Activated CD4-positive, alpha-beta memory T cell treated with anti-CD3 and anti-CD28 coated beads for 36 hours (primary cell): ENCODE data around the gene TSPYL6. TPM values are rescaled to one million over a fixed set of nuclear protein-coding genes. Genes with fewer than 3 reads are reported as not detected.

Experiments
- CTCF ChIA-PET: fragments of 350-600 bp; sonication (Branson Sonifier 250); formaldehyde crosslinking; loops from one replicate; lab custom pipeline; 2021; ENCODE audit warnings: antibody characterized with exemption, inconsistent platforms; lab: Charles Lee
- POLR2A ChIA-PET: fragments of 350-600 bp; sonication (Branson Sonifier 250); formaldehyde crosslinking; loops from one replicate; lab custom pipeline; 2021; ENCODE audit warnings: antibody characterized with exemption; lab: Charles Lee
- DNase-seq: peaks from one replicate; pipeline ENCODE4 v3.0.0-alpha.2; 2020
- H3K27ac Mint-ChIP-seq: one replicate; pipeline ENCODE4 v1.8.0; 2021; ENCODE audit warnings: mixed read lengths
- H3K27me3 Mint-ChIP-seq: one replicate; pipeline ENCODE4 v1.8.0; 2021; ENCODE audit warnings: mixed read lengths
- H3K36me3 Mint-ChIP-seq: one replicate; pipeline ENCODE4 v1.8.0; 2021; ENCODE audit warnings: mixed read lengths
- H3K4me1 Mint-ChIP-seq: one replicate; pipeline ENCODE4 v1.8.0; 2021; ENCODE audit warnings: low read depth, mixed read lengths
- H3K4me3 Mint-ChIP-seq: one replicate; pipeline ENCODE4 v1.8.0; 2021; ENCODE audit warnings: mild to moderate bottlenecking, mixed read lengths
- H3K9me3 Mint-ChIP-seq: one replicate; pipeline ENCODE4 v1.8.0; 2021; ENCODE audit warnings: mixed read lengths
- intact Hi-C: fragments of 100-400 bp; cut with micrococcal nuclease; formaldehyde crosslinking; loops from one replicate; pipeline ENCODE4 v1.15.1; 2023
- total RNA-seq, 2 experiments: library from RNA; stranded (reverse); gene quantifications; one replicate each; pipeline ENCODE4 v1.2.3, GENCODE V29; 2021

TSPYL6 gene
- total RNA-seq, 2 experiments from 2014 or later = not detected

DNA sequence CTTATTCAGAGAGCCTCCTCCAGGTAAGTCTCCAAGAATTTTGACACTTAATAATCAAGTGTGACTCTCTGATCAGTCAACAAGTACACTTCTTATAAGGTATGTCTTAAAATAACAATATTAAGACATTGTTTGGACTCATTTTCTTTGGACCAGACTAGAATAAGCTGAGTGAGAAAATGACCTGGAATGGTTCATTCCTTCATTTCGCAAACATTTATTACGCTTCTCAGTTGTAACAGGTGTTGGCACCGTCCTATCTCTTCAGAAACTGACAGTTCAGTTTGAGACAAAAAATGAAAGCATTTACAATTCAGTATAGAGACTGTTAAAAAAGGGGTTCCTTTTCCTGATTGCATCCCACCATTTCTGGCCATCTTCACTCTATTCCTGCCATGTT, 46.6 kb downstream of the TSPYL6 start:
- Mint-ChIP-seq H3K4me1 (no peaks in the 10 kb centered on the region), H3K4me3 (no peak overlapping the region), H3K9me3 (peaks cover 12% of the 10 kb centered on the region), H3K27me3 (no peaks in the 10 kb centered on the region), H3K27ac (no peak overlapping the region), H3K36me3 (peaks cover 7% of the 10 kb centered on the region)
- intact Hi-C loops = no loop called here
- CTCF ChIA-PET = no interaction called here
- POLR2A ChIA-PET = no interaction called here
- DNase-seq = no peak

DNA sequence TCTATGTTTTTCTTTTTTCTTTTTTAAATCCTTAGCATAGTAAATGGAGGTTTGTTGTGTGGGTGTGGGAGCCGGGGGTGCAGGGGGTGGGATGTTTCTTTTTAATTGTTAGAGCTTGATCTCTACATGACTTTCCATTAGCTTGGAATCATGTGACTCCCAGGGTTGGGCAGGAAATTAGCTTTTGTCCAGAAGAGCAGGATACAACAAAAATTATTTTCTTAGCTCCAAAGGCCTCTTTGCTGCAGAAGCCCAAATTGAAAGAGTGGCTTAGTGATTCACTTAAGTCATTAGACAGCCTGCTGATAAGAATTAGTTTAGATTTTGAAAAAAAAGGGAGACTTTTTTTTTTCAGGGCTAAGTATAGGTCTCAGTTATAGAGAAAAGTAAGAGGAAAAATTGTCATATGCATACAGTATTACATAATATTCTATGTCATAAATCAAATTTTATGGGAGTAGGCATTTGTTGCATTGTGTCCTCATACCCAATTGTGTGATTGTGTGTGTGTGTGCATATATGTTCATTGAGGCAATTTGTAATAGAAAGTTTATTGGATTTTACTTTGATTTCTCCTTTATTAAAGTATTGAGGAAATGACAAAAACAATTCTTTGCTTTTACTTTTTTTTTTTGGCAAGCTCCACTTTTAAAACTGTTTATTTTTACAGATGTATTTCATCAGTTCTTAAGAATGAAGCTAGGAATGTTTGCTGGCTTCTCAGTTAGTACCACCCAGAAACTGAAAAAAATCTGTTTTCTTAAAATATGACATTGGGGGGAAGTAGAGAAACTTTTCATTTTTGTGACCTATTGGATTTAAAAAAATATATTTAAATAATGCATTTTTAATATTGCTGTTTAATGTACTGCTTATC, 47.4 kb downstream of the TSPYL6 start:
- intact Hi-C loops = no loop called here
- peaks cover 8% of the 10 kb centered on the region for H3K9me3 Mint-ChIP-seq
- DNase-seq = no peak
- ChIA-PET POLR2A (interaction anchor here (0.6 kb wide), 1 partner anchor 10 kb away, joined by 8 read pairs; no protein-coding TSS in a partner anchor), CTCF (no interaction called here)
- H3K27me3 Mint-ChIP-seq = no peaks in the 10 kb centered on the region
- H3K4me3 Mint-ChIP-seq = no peak overlapping the region
- H3K4me1 Mint-ChIP-seq = no peaks in the 10 kb centered on the region
- no peak overlapping the region for H3K27ac Mint-ChIP-seq
- H3K36me3 Mint-ChIP-seq = peaks cover 1% of the 10 kb centered on the region

DNA sequence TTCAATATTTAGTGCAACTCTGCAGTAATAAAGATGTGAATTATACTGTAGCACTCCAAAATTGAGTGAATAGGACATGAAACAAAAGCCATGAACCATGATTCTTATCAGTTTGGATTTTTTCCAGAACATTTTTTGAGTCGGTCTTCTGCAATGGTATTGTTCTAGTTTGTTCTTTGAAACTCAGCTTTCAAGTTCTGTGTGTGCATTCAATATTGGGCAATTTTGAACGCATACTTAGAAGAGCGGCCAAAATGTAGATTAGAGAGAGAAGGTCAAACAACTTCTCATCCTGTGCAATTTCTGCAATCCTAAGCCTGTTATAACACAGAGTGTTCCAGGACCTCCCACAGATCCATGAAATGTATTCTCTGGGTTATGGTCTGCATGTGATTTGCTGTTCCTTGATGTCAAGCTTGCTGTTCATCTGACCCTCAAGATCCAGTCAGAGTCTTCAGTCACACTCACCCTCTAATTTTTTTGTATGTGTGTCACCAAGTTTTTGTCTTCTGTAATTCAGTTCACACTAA, 48.3 kb downstream of the TSPYL6 start:
- POLR2A ChIA-PET = interaction anchor here (0.6 kb wide), 1 partner anchor 9 kb away, joined by 8 read pairs; no protein-coding TSS in a partner anchor
- Mint-ChIP-seq H3K4me3 (no peak overlapping the region), H3K4me1 (no peaks in the 10 kb centered on the region), H3K27ac (no peak overlapping the region), H3K27me3 (no peaks in the 10 kb centered on the region), H3K9me3 (no peaks in the 10 kb centered on the region), H3K36me3 (no peaks in the 10 kb centered on the region)
- intact Hi-C loops = no loop called here
- CTCF ChIA-PET = no interaction called here
- DNase-seq = no peak

DNA sequence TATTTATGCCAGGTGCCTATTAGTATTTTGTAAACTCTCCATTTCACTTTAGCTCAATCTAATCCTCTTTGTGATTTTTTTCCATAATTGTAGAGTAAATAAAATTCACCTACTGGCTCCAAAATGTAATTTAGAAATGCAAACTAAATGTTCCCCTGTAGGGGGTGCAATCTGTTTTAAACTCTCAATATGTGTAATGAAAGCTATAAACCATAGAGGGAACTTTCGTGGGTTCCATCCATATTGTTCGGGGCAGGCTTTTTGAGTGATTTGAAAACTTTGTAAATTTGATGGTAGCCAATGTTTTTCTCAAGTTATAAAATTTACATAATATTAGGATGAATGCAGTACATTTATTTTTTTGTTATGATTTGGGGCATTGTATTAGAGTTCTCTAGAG, 49.4 kb downstream of the TSPYL6 start:
- no peak overlapping the region for H3K4me3 Mint-ChIP-seq
- no peaks in the 10 kb centered on the region for H3K27me3 Mint-ChIP-seq
- H3K27ac Mint-ChIP-seq = no peak overlapping the region
- H3K36me3 Mint-ChIP-seq = no peaks in the 10 kb centered on the region
- no peaks in the 10 kb centered on the region for H3K4me1 Mint-ChIP-seq
- CTCF ChIA-PET = interaction anchor here (1.0 kb wide), 3 partner anchors 12 to 25 kb away, joined by 3 read pairs; no protein-coding TSS in a partner anchor
- no peaks in the 10 kb centered on the region for H3K9me3 Mint-ChIP-seq
- intact Hi-C loops = no loop called here
- POLR2A ChIA-PET = no interaction called here
- DNase-seq = no peak

DNA sequence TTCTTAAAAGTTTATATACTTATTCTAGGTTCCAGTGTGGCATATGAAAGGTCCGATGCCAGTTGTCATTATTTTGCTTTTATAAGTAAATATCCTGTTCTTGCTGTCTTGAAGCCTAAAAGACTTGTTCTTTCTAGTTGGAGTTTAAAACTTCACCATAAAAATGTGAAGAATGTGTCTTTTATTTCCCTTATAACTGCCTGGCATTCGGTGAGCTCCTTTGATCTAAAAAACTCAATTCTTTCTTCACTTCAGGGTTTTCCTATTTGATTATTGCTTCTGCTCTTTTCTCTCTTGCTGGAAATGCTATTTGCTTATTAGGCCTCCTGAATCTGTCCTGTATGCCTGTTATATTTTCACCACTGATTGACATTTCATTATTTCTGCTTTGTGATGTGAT, 51.6 kb downstream of the TSPYL6 start:
- H3K9me3 Mint-ChIP-seq = no peaks in the 10 kb centered on the region
- H3K36me3 Mint-ChIP-seq = no peaks in the 10 kb centered on the region
- H3K4me1 Mint-ChIP-seq = no peaks in the 10 kb centered on the region
- intact Hi-C loops = no loop called here
- no peak overlapping the region for H3K27ac Mint-ChIP-seq
- H3K4me3 Mint-ChIP-seq = no peak overlapping the region
- DNase-seq = no peak
- ChIA-PET CTCF (no interaction called here), POLR2A (no interaction called here)
- no peaks in the 10 kb centered on the region for H3K27me3 Mint-ChIP-seq

Other genes starting within 250 kb of the TSPYL6 start
- gene ACYP2, start 140.6 kb downstream of the TSPYL6 start, total RNA-seq = 1 to 10 TPM; 5.6 to 6.4 TPM
- 10 to 100 TPM; 67.5 to 68.1 TPM for gene SPTBN1, start 200.1 kb upstream of the TSPYL6 start, total RNA-seq